ENCODE data around the gene INPP5A. TPM values are rescaled to one million over a fixed set of nuclear protein-coding genes. Genes with fewer than 3 reads are reported as not detected.

The INPP5A gene
- total and polyA plus RNA-seq, 2 of the 13 experiments (the other 11 are each of a cell fraction or from before 2014, with no cell fraction given): 17.5 to 37.9 TPM

- Histone ChIP-seq H3K4me2 (ENCODE audit: low read depth, low read length) (no peak overlapping the region), H3K27ac (ENCODE audit: extremely low read length, insufficient read depth, low read length) (no peak overlapping the region), H3K9ac (ENCODE audit: insufficient read depth, low read depth, low read length) (no peak overlapping the region), H3K27me3 (ENCODE audit: control insufficient read depth in 1 of 2, insufficient read depth in 2 of 2, low read length in 2 of 2) (no peaks in the 10 kb centered on the region), H4K20me1 (ENCODE audit: insufficient read depth, low read length) (no peaks in the 10 kb centered on the region), H3K79me2 (ENCODE audit: insufficient read depth, low read length) (no peaks in the 10 kb centered on the region), H3K9me3 (ENCODE audit: low read length) (no peaks in the 10 kb centered on the region), H3K4me3 (replicated peaks in 1 of 3; ENCODE audit: insufficient read depth in 1 of 3, low read depth in 2 of 3, low read length in 3 of 3) (no peak overlapping the region), H3K4me1 (ENCODE audit: insufficient read depth, low read length) (peaks cover 10% of the 10 kb centered on the region), H3K36me3 (replicated peaks in 1 of 2; ENCODE audit: control insufficient read depth in 1 of 2, insufficient read depth in 2 of 2, low read length in 2 of 2) (no peaks in the 10 kb centered on the region; a peak in 2 of 5 replicates), H2AFZ (ENCODE audit: low read length) (no peak overlapping the region)
- DNase-seq (ENCODE audit: low spot score) (no peak), ATAC-seq (no peak), FAIRE-seq (no peak)
- 94% methylated on average over 11 of the region's 12 CpGs for WGBS (ENCODE audit: low lambda C conversion rate)
- intact Hi-C loops (cut with micrococcal nuclease; ENCODE audit: unreplicated experiment): no loop called here
- ChIA-PET POLR2A (no interaction called here), CTCF (ENCODE audit: low intra/inter-chr PET ratio, low total read pairs) (no interaction called here)
- TF ChIP-seq TFDP2 (CRISPR knock-in tag; IDR thresholded peaks at IDR 0.05): no peak
- no peak for TF ChIP-seq MEF2D (CRISPR knock-in tag; IDR thresholded peaks at IDR 0.05)
- TF ChIP-seq TOPORS (CRISPR knock-in tag; IDR thresholded peaks at IDR 0.05): no peak
- no peak for TF ChIP-seq HOXA3 (CRISPR knock-in tag; IDR thresholded peaks at IDR 0.05)
- TF ChIP-seq ZBTB21 (CRISPR knock-in tag; IDR thresholded peaks at IDR 0.05): no peak
- no peak for TF ChIP-seq RARA (CRISPR knock-in tag; IDR thresholded peaks at IDR 0.05)
- no peak for TF ChIP-seq ZNF431 (CRISPR knock-in tag; IDR thresholded peaks at IDR 0.05; ENCODE audit: borderline replicate concordance, low read depth)
- TF ChIP-seq ZNF30 (CRISPR knock-in tag; IDR thresholded peaks at IDR 0.05): no peak
- no peak for TF ChIP-seq GATAD2A (CRISPR knock-in tag; IDR thresholded peaks at IDR 0.05)
- no peak for TF ChIP-seq HOXD1 (CRISPR knock-in tag; IDR thresholded peaks at IDR 0.05)
- no peak for TF ChIP-seq KDM2A (CRISPR knock-in tag; IDR thresholded peaks at IDR 0.05; ENCODE audit: borderline replicate concordance, low read depth)
- TF ChIP-seq GLMP (CRISPR knock-in tag; IDR thresholded peaks at IDR 0.05; ENCODE audit: borderline replicate concordance): no peak
- in situ Hi-C loops (cut with HindIII; ENCODE audit: extremely low pct_ligation_motif_present, low pct_unique_long_range_greater_than_20kb): no loop called here
- BruUV-seq (replicated peaks): no TSS peak
These were observed 205.2 kb downstream of the INPP5A start for GRCh38 chr10:132742837-132743194.

Data from HepG2 (cell line).